Large intestine (tissue), 3 donors: Measurements from ENCODE around the gene IDUA. TPM values are rescaled to one million over a fixed set of nuclear protein-coding genes. Genes with fewer than 3 reads are reported as not detected.

Source experiments
- DNase-seq, 2 donors: peaks; one replicate each; pipeline versions ENCODE4 v3.0.0 to v3.0.0-alpha.2; 2013
- H3K27ac ChIP-seq: one replicate; pipeline ENCODE4 v1.5.1; 2013; ENCODE audit warnings: low read length
- H3K27me3 ChIP-seq: 2 replicates; pipeline ENCODE4 v1.6.1; 2013; ENCODE audit warnings: low read length; ENCODE audit not compliant: control insufficient read depth, insufficient read depth
- H3K36me3 ChIP-seq: 2 replicates; pipeline ENCODE4 v1.6.1; 2013; ENCODE audit warnings: low read length; ENCODE audit not compliant: control insufficient read depth, insufficient read depth
- H3K4me1 ChIP-seq: one replicate; pipeline ENCODE4 v1.6.1; 2013; ENCODE audit warnings: low read length; ENCODE audit not compliant: control insufficient read depth, insufficient read depth
- H3K4me3 ChIP-seq: one replicate; pipeline ENCODE4 v1.5.1; 2013; ENCODE audit warnings: low read length
- H3K9me3 ChIP-seq: one replicate; pipeline ENCODE4 v1.6.1; 2013; ENCODE audit warnings: mild to moderate bottlenecking, low read depth, low read length, moderate library complexity; ENCODE audit not compliant: control insufficient read depth
- WGBS: methylation state at CpG from one replicate; pipeline ENCODE4 v1.1.5; 2013; ENCODE audit warnings: low lambda C conversion rate; ENCODE audit not compliant: insufficient coverage; 5-methylcytosine and 5-hydroxymethylcytosine counted together
- polyA plus RNA-seq: library from polyadenylated mRNA; unstranded; fragments of 120-200 nt; gene quantifications from one replicate; pipeline ENCODE4 v1.2.1, GENCODE V29; 2013

The IDUA gene
- polyA plus RNA-seq, 1 donor, result 21.1 TPM

GRCh38 chr4:978957-979701, 7.7 kb upstream of the IDUA start:
- no peaks in the 10 kb centered on the region for H3K27me3 ChIP-seq
- no peaks in the 10 kb centered on the region for H3K36me3 ChIP-seq
- peaks cover 14% of the 10 kb centered on the region for H3K9me3 ChIP-seq
- WGBS, result 70% methylated on average over 2 of the region's 20 CpGs
- H3K27ac ChIP-seq, result no peak overlapping the region
- H3K4me3 ChIP-seq, result no peak overlapping the region
- H3K4me1 ChIP-seq, result no peaks in the 10 kb centered on the region
- DNase-seq, result no peak

- H3K4me3 ChIP-seq, result no peak overlapping the region
- no peaks in the 10 kb centered on the region for H3K36me3 ChIP-seq
- no peak overlapping the region for H3K27ac ChIP-seq
- no peak for DNase-seq
- no peaks in the 10 kb centered on the region for H3K9me3 ChIP-seq
- peaks cover 23% of the 10 kb centered on the region for H3K4me1 ChIP-seq
- H3K27me3 ChIP-seq, result no peaks in the 10 kb centered on the region
- no CpG with 5 or more reads among the region's 17 CpGs for WGBS
Measured at GRCh38 chr4:982291-982690, 4.6 kb upstream of the IDUA start.

GRCh38 chr4:982814-983213, 4.0 kb upstream of the IDUA start:
- H3K4me3 ChIP-seq, result no peak overlapping the region
- peaks cover 28% of the 10 kb centered on the region for H3K4me1 ChIP-seq
- no peak for DNase-seq
- H3K9me3 ChIP-seq, result no peaks in the 10 kb centered on the region
- H3K36me3 ChIP-seq, result no peaks in the 10 kb centered on the region
- WGBS, result no CpG with 5 or more reads among the region's 15 CpGs
- no peaks in the 10 kb centered on the region for H3K27me3 ChIP-seq
- no peak overlapping the region for H3K27ac ChIP-seq

- WGBS, result 57% methylated on average over 3 of the region's 15 CpGs
- Histone ChIP-seq H3K4me3 (peak overlapping the region; percentile 25), H3K4me1 (peaks cover 28% of the 10 kb centered on the region), H3K36me3 (no peaks in the 10 kb centered on the region), H3K9me3 (peaks cover under 1% of the 10 kb centered on the region), H3K27ac (no peak overlapping the region), H3K27me3 (no peaks in the 10 kb centered on the region)
- no peak for DNase-seq
Measured at GRCh38 chr4:984336-985054, 2.3 kb upstream of the IDUA start.

GRCh38 chr4:985123-985830, 1.6 kb upstream of the IDUA start:
- Histone ChIP-seq H3K9me3 (peaks cover 8% of the 10 kb centered on the region), H3K4me3 (peak overlapping the region; percentile 25), H3K27ac (no peak overlapping the region)

GRCh38 chr4:986428-986878, 391 bp upstream of the IDUA start:
- Histone ChIP-seq H3K27ac (peak overlapping the region; percentile 59), H3K27me3 (no peaks in the 10 kb centered on the region), H3K4me1 (peaks cover 28% of the 10 kb centered on the region), H3K4me3 (peak overlapping the region; percentile 62), H3K36me3 (peaks cover 11% of the 10 kb centered on the region), H3K9me3 (peaks cover 16% of the 10 kb centered on the region)
- 100% methylated on average over 1 of the region's 14 CpGs for WGBS
- no peak for DNase-seq

More at GRCh38 chr4:985123-985830, 1.6 kb upstream of the IDUA start:
- peaks cover 2% of the 10 kb centered on the region for H3K36me3 ChIP-seq
- H3K27me3 ChIP-seq, result no peaks in the 10 kb centered on the region
- WGBS, result 70% methylated on average over 4 of the region's 23 CpGs
- DNase-seq, result peak in 1 of 2 donors; percentile 70
- peaks cover 28% of the 10 kb centered on the region for H3K4me1 ChIP-seq

- no CpG with 5 or more reads among the region's 37 CpGs for WGBS
- Histone ChIP-seq H3K36me3 (peaks cover 11% of the 10 kb centered on the region), H3K27ac (no peak overlapping the region), H3K4me1 (peaks cover 40% of the 10 kb centered on the region), H3K4me3 (peak overlapping the region; percentile 58), H3K27me3 (no peaks in the 10 kb centered on the region), H3K9me3 (peaks cover 20% of the 10 kb centered on the region)
- no peak for DNase-seq
Measured at GRCh38 chr4:987624-988513, 1.0 kb downstream of the IDUA start.

- peaks cover 50% of the 10 kb centered on the region for H3K4me1 ChIP-seq
Measured at GRCh38 chr4:988726-989721, 2.2 kb downstream of the IDUA start.

More at GRCh38 chr4:988726-989721, 2.2 kb downstream of the IDUA start:
- DNase-seq, result no peak
- WGBS, result no CpG with 5 or more reads among the region's 69 CpGs
- no peak overlapping the region for H3K27ac ChIP-seq
- no peaks in the 10 kb centered on the region for H3K27me3 ChIP-seq
- H3K4me3 ChIP-seq, result no peak overlapping the region
- H3K9me3 ChIP-seq, result peaks cover 20% of the 10 kb centered on the region
- peaks cover 11% of the 10 kb centered on the region for H3K36me3 ChIP-seq
